Measurements from ENCODE around the gene ADCY9. TPM values are rescaled to one million over a fixed set of nuclear protein-coding genes. Genes with fewer than 3 reads are reported as not detected.
A peak's percentile ranks its signal among the peaks of the same experiment; 100 is the strongest.

Gene ADCY9
- total RNA-seq, 1 experiment from 2014 or later = 4.7 TPM

GRCh38 chr16:4011225-4011939, 104.9 kb downstream of the ADCY9 start:
- H3K4me1 ChIP-seq (ENCODE audit: insufficient read depth, low read length) = peaks cover 11% of the 10 kb centered on the region; the same call in 1 of the 2 replicates
- no peaks in the 10 kb centered on the region; the same call in 1 of the 2 replicates for H3K27me3 Mint-ChIP-seq (ENCODE audit: low read depth)
- DNase-seq = peak; percentile 58
- H3K27me3 ChIP-seq (ENCODE audit: insufficient read depth, low read length) = no peaks in the 10 kb centered on the region
- no peak overlapping the region for H3K56ac ChIP-seq (ENCODE audit: insufficient read length, low read depth, low read length)
- no peak overlapping the region for H3K4me2 ChIP-seq (ENCODE audit: insufficient read depth, insufficient read length, low read length)
- H2BK20ac ChIP-seq (ENCODE audit: low read depth, low read length, poor library complexity, severe bottlenecking) = no peak overlapping the region
- H3K23ac ChIP-seq (ENCODE audit: insufficient read length, low read depth, low read length) = no peak overlapping the region
- H4K91ac ChIP-seq (ENCODE audit: insufficient read length, low read depth, low read length) = no peak overlapping the region
- peak overlapping the region; percentile 36; the same call in 1 of the 2 replicates for H3K14ac ChIP-seq (ENCODE audit: insufficient read depth, low read length)
- H3K9me3 ChIP-seq (ENCODE audit: control insufficient read depth, low read depth, low read length) = no peaks in the 10 kb centered on the region
- H3K4me1 Mint-ChIP-seq = peaks cover 44 to 52% of the 10 kb centered on the region in 2 experiments
- no peak overlapping the region for H2BK120ac ChIP-seq (ENCODE audit: low read depth, low read length, poor library complexity, severe bottlenecking)
- no peak overlapping the region for H2AFZ ChIP-seq (ENCODE audit: low read length)
- no peak overlapping the region for H3K18ac ChIP-seq (ENCODE audit: insufficient read length, low read depth, low read length)
- no peak overlapping the region for H4K5ac ChIP-seq (ENCODE audit: insufficient read length, low read depth, low read length)
- H3K27ac Mint-ChIP-seq = peak overlapping the region; percentile 19 to 57 (median 37); a peak in 5 of 7 replicates
- no peak overlapping the region; a peak in 1 of 5 replicates for H3K4me3 Mint-ChIP-seq
- H2BK12ac ChIP-seq (ENCODE audit: insufficient read length, low read depth, low read length) = no peak overlapping the region
- H3K9me3 Mint-ChIP-seq = no peaks in the 10 kb centered on the region; a peak in 1 of 5 replicates
- no peak overlapping the region for H2BK15ac ChIP-seq (ENCODE audit: low read depth, low read length)
- WGBS (ENCODE audit: extremely low coverage, insufficient read length, low lambda C conversion rate) = no CpG with 5 or more reads among the region's 20 CpGs
- no peak overlapping the region for H3K9ac ChIP-seq (ENCODE audit: extremely low read depth, insufficient read length, low read length)
- no peaks in the 10 kb centered on the region for H3K79me2 ChIP-seq (ENCODE audit: insufficient read depth, low read length)
- no peak overlapping the region for H2AK5ac ChIP-seq (ENCODE audit: insufficient read length, low read length)
- H2BK5ac ChIP-seq (ENCODE audit: insufficient read length, low read length) = no peak overlapping the region
- H3K23me2 ChIP-seq (ENCODE audit: insufficient read length, low read depth, low read length, poor library complexity, severe bottlenecking) = no peaks in the 10 kb centered on the region
- peaks cover 0 to 3% (median 0%) of the 10 kb centered on the region in 3 experiments; a peak in 2 of 7 replicates for H3K36me3 Mint-ChIP-seq (ENCODE audit: insufficient read depth in 1 of 3, low read depth in 3 of 3)
- H3K27ac ChIP-seq (ENCODE audit: insufficient read length, low read depth, low read length) = no peak overlapping the region
- no peak overlapping the region for H3K4ac ChIP-seq (ENCODE audit: low read depth, low read length)
- no peak overlapping the region for H4K8ac ChIP-seq (replicated peaks; ENCODE audit: insufficient read length, low read depth, low read length)
- no peak overlapping the region for H3T11ph ChIP-seq (ENCODE audit: low read length)
- H3K79me1 ChIP-seq (ENCODE audit: insufficient read depth, low read depth, low read length, poor library complexity, severe bottlenecking) = no peaks in the 10 kb centered on the region
- TF ChIP-seq, protein P1, sequence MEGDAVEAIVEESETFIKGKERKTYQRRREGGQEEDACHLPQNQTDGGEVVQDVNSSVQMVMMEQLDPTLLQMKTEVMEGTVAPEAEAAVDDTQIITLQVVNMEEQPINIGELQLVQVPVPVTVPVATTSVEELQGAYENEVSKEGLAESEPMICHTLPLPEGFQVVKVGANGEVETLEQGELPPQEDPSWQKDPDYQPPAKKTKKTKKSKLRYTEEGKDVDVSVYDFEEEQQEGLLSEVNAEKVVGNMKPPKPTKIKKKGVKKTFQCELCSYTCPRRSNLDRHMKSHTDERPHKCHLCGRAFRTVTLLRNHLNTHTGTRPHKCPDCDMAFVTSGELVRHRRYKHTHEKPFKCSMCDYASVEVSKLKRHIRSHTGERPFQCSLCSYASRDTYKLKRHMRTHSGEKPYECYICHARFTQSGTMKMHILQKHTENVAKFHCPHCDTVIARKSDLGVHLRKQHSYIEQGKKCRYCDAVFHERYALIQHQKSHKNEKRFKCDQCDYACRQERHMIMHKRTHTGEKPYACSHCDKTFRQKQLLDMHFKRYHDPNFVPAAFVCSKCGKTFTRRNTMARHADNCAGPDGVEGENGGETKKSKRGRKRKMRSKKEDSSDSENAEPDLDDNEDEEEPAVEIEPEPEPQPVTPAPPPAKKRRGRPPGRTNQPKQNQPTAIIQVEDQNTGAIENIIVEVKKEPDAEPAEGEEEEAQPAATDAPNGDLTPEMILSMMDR (conservative IDR thresholded peaks at IDR 0.05) = no peak
- H4K20me1 ChIP-seq (ENCODE audit: control insufficient read depth, insufficient read depth, insufficient read length) = no peaks in the 10 kb centered on the region

All from H9 (cell line).